A673 (cell line): ENCODE data around the gene RPS6KC1. TPM values are rescaled to one million over a fixed set of nuclear protein-coding genes. Genes with fewer than 3 reads are reported as not detected.

Experiments
- BruUV-seq: library from RNA; stranded (reverse); fragments of 400-500 nt; replicated peaks from 2 replicates; lab custom pipeline; 2021; lab: Mats Ljungman, UMichigan
- CTCF ChIA-PET: fragments of 300-600 bp; sonication (Branson Sonifier 250); formaldehyde crosslinking; loops from one replicate; lab custom pipeline; 2022; ENCODE audit warnings: antibody characterized with exemption; lab: Charles Lee
- POLR2A ChIA-PET: fragments of 300-600 bp; sonication (Branson Sonifier 250); formaldehyde crosslinking; loops from one replicate; lab custom pipeline; 2022; ENCODE audit warnings: antibody characterized with exemption; ENCODE audit not compliant: low non-redundant PET; lab: Charles Lee
- DNase-seq: peaks from one replicate; pipeline ENCODE4 v3.0.0-alpha.2; 2015; ENCODE audit warnings: low spot score
- H3K27ac ChIP-seq: fragments of 200-600 bp; sonication (generic); 2 replicates; pipeline ENCODE4 v1.5.1; 2016; ENCODE audit warnings: mixed run types, low read depth, mild to moderate bottlenecking, mixed read lengths, antibody characterized with exemption, low read length; ENCODE audit not compliant: poor library complexity, severe bottlenecking
- H3K27me3 ChIP-seq: fragments of 200-600 bp; sonication (generic); replicated peaks from 2 replicates; pipeline ENCODE4 v1.6.1; 2017; ENCODE audit warnings: mixed run types, low read depth, mild to moderate bottlenecking, mixed read lengths, antibody characterized with exemption, low read length; ENCODE audit not compliant: insufficient read depth, poor library complexity
- H3K36me3 ChIP-seq: fragments of 200-600 bp; sonication (generic); 2 replicates; pipeline ENCODE4 v1.6.1; 2016; ENCODE audit warnings: mixed run types, mild to moderate bottlenecking, mixed read lengths, antibody characterized with exemption, low read length; ENCODE audit not compliant: insufficient read depth, poor library complexity, severe bottlenecking
- H3K4me1 ChIP-seq: fragments of 200-600 bp; sonication (generic); 2 replicates; pipeline ENCODE4 v1.6.1; 2017; ENCODE audit warnings: mixed run types, mild to moderate bottlenecking, mixed read lengths, antibody characterized with exemption, low read length; ENCODE audit not compliant: insufficient read depth, poor library complexity, severe bottlenecking
- H3K4me3 ChIP-seq: fragments of 200-600 bp; sonication (generic); 2 replicates; pipeline ENCODE4 v1.5.1; 2016; ENCODE audit warnings: low read depth, mixed run types, mild to moderate bottlenecking, mixed read lengths, low read length; ENCODE audit not compliant: poor library complexity, severe bottlenecking
- H3K9me3 ChIP-seq: fragments of 200-600 bp; sonication (generic); 2 replicates; pipeline ENCODE4 v1.6.1; 2016; ENCODE audit warnings: mixed run types, low read depth, mild to moderate bottlenecking, mixed read lengths, antibody characterized with exemption, low read length; ENCODE audit not compliant: poor library complexity, severe bottlenecking
- CTCF ChIP-seq: fragments of 300-800, 200-600 bp; sonication (generic); conservative IDR thresholded peaks from 2 replicates; pipeline ENCODE4 v1.5.1; 2017; ENCODE audit warnings: low read depth, mild to moderate bottlenecking, antibody characterized with exemption, low read length, moderate library complexity, mixed read lengths
- EZH2 ChIP-seq: fragments of 200-600 bp; sonication (generic); IDR thresholded peaks from 2 replicates; pipeline ENCODE4 v1.6.1; 2017; ENCODE audit warnings: borderline replicate concordance, low read depth, mild to moderate bottlenecking, mixed read lengths, antibody characterized with exemption, low read length; ENCODE audit not compliant: poor library complexity, severe bottlenecking
- intact Hi-C: fragments of 100-400 bp; cut with micrococcal nuclease; formaldehyde crosslinking; loops from one replicate; pipeline ENCODE4 v1.10.0; 2022; ENCODE audit not compliant: unreplicated experiment
- total RNA-seq: library from RNA; stranded (reverse); gene quantifications from 2 replicates; pipeline ENCODE4 v1.2.3, GENCODE V29; 2021

The RPS6KC1 gene
- total RNA-seq, 1 experiment from 2014 or later: 17.1 TPM

GRCh38 chr1:213269829-213270228, 218.8 kb downstream of the RPS6KC1 start:
- Histone ChIP-seq H3K27ac (no peak overlapping the region), H3K4me3 (no peak overlapping the region), H3K36me3 (no peaks in the 10 kb centered on the region), H3K9me3 (no peaks in the 10 kb centered on the region), H3K4me1 (no peaks in the 10 kb centered on the region), H3K27me3 (no peaks in the 10 kb centered on the region)
- BruUV-seq: no TSS peak
- CTCF ChIA-PET: no interaction called here
- intact Hi-C loops: loop anchor here (10.0 kb wide), 1 partner anchor 1035 kb away; no protein-coding TSS in a partner anchor
- TF ChIP-seq EZH2 (no peak), CTCF (no peak)
- POLR2A ChIA-PET: no interaction called here
- DNase-seq: no peak

- Histone ChIP-seq H3K4me3 (no peak overlapping the region), H3K4me1 (no peaks in the 10 kb centered on the region), H3K9me3 (no peaks in the 10 kb centered on the region), H3K36me3 (no peaks in the 10 kb centered on the region), H3K27ac (no peak overlapping the region), H3K27me3 (no peaks in the 10 kb centered on the region)
- TF ChIP-seq CTCF (no peak), EZH2 (no peak)
- intact Hi-C loops: no loop called here
- ChIA-PET POLR2A (no interaction called here), CTCF (no interaction called here)
- no peak for DNase-seq
- BruUV-seq: no TSS peak
Observed at GRCh38 chr1:213273546-213273945, 222.5 kb downstream of the RPS6KC1 start.

GRCh38 chr1:213274140-213274539, 223.1 kb downstream of the RPS6KC1 start:
- ChIA-PET CTCF (no interaction called here), POLR2A (no interaction called here)
- no peak overlapping the region for H3K4me3 ChIP-seq
- no peaks in the 10 kb centered on the region for H3K27me3 ChIP-seq
- intact Hi-C loops: no loop called here
- no peaks in the 10 kb centered on the region for H3K36me3 ChIP-seq
- no TSS peak for BruUV-seq
- TF ChIP-seq CTCF (no peak), EZH2 (no peak)
- H3K4me1 ChIP-seq: no peaks in the 10 kb centered on the region
- H3K9me3 ChIP-seq: no peaks in the 10 kb centered on the region
- H3K27ac ChIP-seq: no peak overlapping the region
- DNase-seq: no peak
